ENCODE measurements around the gene PROX1. TPM values are rescaled to one million over a fixed set of nuclear protein-coding genes. Genes with fewer than 3 reads are reported as not detected.

PROX1 gene
- total RNA-seq, 1 donor from 2014 or later, result 80.6 TPM

DNA sequence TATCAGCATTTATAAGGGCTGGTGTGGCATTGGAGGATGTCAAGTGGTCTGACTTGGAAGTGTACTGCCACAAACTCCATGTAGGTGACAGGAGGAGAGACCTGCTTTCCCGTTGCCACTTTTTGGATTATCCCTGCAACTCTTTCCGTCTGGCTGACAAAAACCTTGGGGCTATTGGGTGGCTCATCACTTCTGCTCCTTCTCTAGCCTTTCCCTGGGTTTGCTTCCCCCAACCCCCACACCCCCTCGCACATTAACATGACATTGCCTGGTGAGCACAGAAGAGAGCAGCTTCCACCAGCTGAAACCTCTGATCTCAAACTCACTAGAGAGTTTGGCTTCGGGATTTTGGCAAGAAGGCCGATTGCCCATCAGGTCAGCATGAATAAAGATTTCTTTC is 39.2 kb downstream of the PROX1 start:
- no peaks in the 10 kb centered on the region for H3K9me3 ChIP-seq (replicated peaks)
- TF ChIP-seq, protein P1, sequence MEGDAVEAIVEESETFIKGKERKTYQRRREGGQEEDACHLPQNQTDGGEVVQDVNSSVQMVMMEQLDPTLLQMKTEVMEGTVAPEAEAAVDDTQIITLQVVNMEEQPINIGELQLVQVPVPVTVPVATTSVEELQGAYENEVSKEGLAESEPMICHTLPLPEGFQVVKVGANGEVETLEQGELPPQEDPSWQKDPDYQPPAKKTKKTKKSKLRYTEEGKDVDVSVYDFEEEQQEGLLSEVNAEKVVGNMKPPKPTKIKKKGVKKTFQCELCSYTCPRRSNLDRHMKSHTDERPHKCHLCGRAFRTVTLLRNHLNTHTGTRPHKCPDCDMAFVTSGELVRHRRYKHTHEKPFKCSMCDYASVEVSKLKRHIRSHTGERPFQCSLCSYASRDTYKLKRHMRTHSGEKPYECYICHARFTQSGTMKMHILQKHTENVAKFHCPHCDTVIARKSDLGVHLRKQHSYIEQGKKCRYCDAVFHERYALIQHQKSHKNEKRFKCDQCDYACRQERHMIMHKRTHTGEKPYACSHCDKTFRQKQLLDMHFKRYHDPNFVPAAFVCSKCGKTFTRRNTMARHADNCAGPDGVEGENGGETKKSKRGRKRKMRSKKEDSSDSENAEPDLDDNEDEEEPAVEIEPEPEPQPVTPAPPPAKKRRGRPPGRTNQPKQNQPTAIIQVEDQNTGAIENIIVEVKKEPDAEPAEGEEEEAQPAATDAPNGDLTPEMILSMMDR (IDR thresholded peaks at IDR 0.05; ENCODE audit: borderline replicate concordance), result no peak
- peaks cover 67% of the 10 kb centered on the region for H3K4me1 ChIP-seq
- H3K4me3 ChIP-seq, result no peak overlapping the region
- no peaks in the 10 kb centered on the region for H3K27me3 ChIP-seq (ENCODE audit: low read depth)
- no peak for DNase-seq
- no peaks in the 10 kb centered on the region for H3K36me3 ChIP-seq
- intact Hi-C loops (cut with micrococcal nuclease), result no loop called here
- H3K27ac ChIP-seq (replicated peaks), result peak overlapping the region; percentile 95

DNA sequence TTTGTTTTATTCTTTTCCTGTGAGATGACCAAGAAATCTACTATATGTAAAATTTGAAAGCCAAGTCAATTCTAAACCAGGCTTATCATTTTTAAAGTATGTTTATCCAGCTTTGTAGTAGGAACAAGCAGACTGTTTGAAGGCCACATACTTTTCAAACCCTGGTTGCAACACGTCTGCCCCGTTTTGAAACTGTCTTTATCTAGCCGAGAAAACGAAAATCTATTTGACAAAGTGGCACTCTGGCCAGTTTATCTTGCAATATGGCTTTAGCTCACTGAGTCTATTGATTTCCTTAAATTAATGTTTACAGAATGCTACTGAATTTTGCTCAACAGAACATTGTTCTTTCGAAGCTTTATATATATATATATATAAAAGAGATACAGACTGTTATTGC is 39.7 kb downstream of the PROX1 start:
- Histone ChIP-seq H3K27ac (replicated peaks) (peak overlapping the region; percentile 95), H3K27me3 (ENCODE audit: low read depth) (no peaks in the 10 kb centered on the region), H3K36me3 (no peaks in the 10 kb centered on the region), H3K4me1 (peaks cover 65% of the 10 kb centered on the region), H3K4me3 (no peak overlapping the region), H3K9me3 (replicated peaks) (no peaks in the 10 kb centered on the region)
- no peak for DNase-seq
- intact Hi-C loops (cut with micrococcal nuclease), result no loop called here
- TF ChIP-seq, protein P1 (IDR thresholded peaks at IDR 0.05; ENCODE audit: borderline replicate concordance), result no peak

DNA sequence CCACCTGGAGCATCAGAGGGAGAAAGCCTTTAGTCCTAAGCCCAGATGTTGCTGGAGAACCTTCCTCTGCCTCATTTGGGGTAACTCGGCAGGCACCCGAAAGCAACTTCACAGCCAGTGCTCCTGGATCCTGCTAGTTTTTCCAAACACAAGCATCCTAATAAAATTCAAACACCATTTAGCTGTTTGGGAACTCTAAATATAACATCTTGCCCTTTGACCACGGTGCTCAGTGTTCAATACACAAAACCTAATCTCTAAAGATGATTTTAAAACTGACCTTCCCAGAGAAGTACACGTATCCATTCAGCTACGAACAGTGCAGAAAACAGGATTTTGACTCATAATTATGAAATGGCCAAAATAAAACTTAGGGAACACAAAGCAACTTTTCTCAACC is 40.3 kb downstream of the PROX1 start:
- no peak for DNase-seq
- Histone ChIP-seq H3K9me3 (replicated peaks) (no peaks in the 10 kb centered on the region), H3K4me1 (peaks cover 61% of the 10 kb centered on the region), H3K27me3 (ENCODE audit: low read depth) (no peaks in the 10 kb centered on the region), H3K27ac (replicated peaks) (peak overlapping the region; percentile 95), H3K36me3 (no peaks in the 10 kb centered on the region), H3K4me3 (no peak overlapping the region)
- TF ChIP-seq, protein P1 (IDR thresholded peaks at IDR 0.05; ENCODE audit: borderline replicate concordance), result no peak
- intact Hi-C loops (cut with micrococcal nuclease), result no loop called here

DNA sequence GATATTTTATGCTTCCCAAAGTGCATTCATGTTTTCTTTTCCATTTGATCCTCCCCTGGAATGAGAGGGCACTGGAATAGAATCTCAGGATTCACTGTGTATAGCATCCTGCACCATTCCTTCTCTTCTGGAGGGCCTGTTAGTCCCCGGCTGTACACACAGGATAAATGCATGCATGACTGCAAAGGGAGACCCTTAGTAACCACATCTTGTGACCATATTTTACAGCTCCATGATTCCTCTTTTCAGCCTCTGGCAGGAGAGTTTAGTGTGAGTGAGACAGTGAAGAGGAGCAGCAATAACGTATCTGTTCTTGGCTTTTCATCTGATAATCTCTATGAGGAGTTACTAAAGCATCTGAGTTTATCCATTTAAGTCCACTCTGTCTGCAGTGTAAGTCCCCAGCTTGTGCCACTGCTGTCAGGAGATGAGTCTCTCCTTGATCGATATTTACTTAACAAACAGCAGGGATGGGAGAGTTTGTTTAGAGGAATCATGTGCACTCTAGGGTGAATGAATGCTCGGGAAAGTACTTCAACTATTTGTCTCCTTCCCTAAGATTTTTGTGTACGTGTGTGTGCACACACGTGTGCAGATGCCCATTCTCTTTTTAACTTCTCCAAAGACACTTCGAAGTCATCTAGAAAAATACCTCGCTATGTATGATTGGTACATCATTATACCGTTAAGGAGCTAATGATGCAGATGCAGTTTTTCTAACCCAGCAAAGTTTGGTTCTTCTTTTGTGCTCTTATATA is 41.1 kb downstream of the PROX1 start:
- Histone ChIP-seq H3K9me3 (replicated peaks) (no peaks in the 10 kb centered on the region), H3K36me3 (no peaks in the 10 kb centered on the region), H3K27me3 (ENCODE audit: low read depth) (no peaks in the 10 kb centered on the region), H3K4me3 (no peak overlapping the region), H3K27ac (replicated peaks) (peak overlapping the region; percentile 95), H3K4me1 (peaks cover 55% of the 10 kb centered on the region)
- TF ChIP-seq, protein P1 (IDR thresholded peaks at IDR 0.05; ENCODE audit: borderline replicate concordance), result no peak
- intact Hi-C loops (cut with micrococcal nuclease), result no loop called here
- no peak for DNase-seq

DNA sequence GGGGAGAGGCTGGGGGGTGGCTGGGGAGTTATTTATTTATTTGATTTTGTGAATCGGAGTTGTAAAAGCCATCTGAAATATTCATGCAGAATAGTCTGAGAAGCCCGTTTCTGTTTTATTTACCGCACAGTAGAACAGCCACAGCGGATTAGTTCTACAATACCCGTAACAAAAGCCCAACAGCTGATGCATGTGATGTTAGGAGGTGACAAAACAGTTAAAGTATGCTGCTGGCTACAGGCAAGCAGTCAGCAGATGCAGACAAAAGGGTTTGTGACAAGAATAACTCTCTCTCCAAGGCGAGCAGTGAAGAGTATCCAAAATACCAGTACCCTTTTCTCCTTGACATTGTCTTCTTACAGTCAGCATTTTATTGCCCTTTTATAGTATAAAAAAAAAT is 42.0 kb downstream of the PROX1 start:
- peaks cover 46% of the 10 kb centered on the region for H3K4me1 ChIP-seq
- H3K27me3 ChIP-seq (ENCODE audit: low read depth), result no peaks in the 10 kb centered on the region
- H3K27ac ChIP-seq (replicated peaks), result peak overlapping the region; percentile 95
- intact Hi-C loops (cut with micrococcal nuclease), result no loop called here
- no peaks in the 10 kb centered on the region for H3K36me3 ChIP-seq
- no peaks in the 10 kb centered on the region for H3K9me3 ChIP-seq (replicated peaks)
- no peak for DNase-seq
- H3K4me3 ChIP-seq, result peak overlapping the region; percentile 1
- TF ChIP-seq, protein P1 (IDR thresholded peaks at IDR 0.05; ENCODE audit: borderline replicate concordance), result no peak

Measured in left ventricle myocardium inferior (tissue), 1 donor.